GM18861 (cell line): ENCODE results near the gene NOS3.

Source experiments
- ATAC-seq: cut with Tn5 transposase; IDR thresholded peaks from one replicate; pipeline ENCODE4 v1.9.1; 2021; ENCODE audit not compliant: unreplicated experiment

The NOS3 gene

GRCh38 chr7:150990416-150991186 lies at the start of gene NOS3:
NOS3 (plus strand) TSS chr7:150991017; CDS start chr7:150993804, 2,787 bp downstream.
- no peak for ATAC-seq

- no peak for ATAC-seq
These were observed 49.3 kb upstream of the NOS3 start for GRCh38 chr7:150941351-150942000.

- no peak for ATAC-seq
These were observed 48.7 kb upstream of the NOS3 start for GRCh38 chr7:150942001-150942590.

GRCh38 chr7:150942591-150943452 lies 48.0 kb upstream of the NOS3 start:
- ATAC-seq = no peak

GRCh38 chr7:150943453-150943814 lies 47.4 kb upstream of the NOS3 start:
- no peak for ATAC-seq

GRCh38 chr7:150944066-150945042 lies 46.5 kb upstream of the NOS3 start:
- ATAC-seq = no peak

GRCh38 chr7:150945171-150945852 lies 45.5 kb upstream of the NOS3 start:
- no peak for ATAC-seq

GRCh38 chr7:150945853-150946420 lies 44.9 kb upstream of the NOS3 start:
- no peak for ATAC-seq

- ATAC-seq = no peak
These were observed 44.2 kb upstream of the NOS3 start for GRCh38 chr7:150946421-150947240.

GRCh38 chr7:150947241-150947745 lies 43.5 kb upstream of the NOS3 start:
- no peak for ATAC-seq

GRCh38 chr7:150947761-150948651 lies 42.8 kb upstream of the NOS3 start:
- ATAC-seq = no peak

- no peak for ATAC-seq
These were observed 42.0 kb upstream of the NOS3 start for GRCh38 chr7:150948791-150949251.

- no peak for ATAC-seq
These were observed 41.3 kb upstream of the NOS3 start for GRCh38 chr7:150949564-150949963.

GRCh38 chr7:150949971-150950491 lies 40.8 kb upstream of the NOS3 start:
- ATAC-seq = no peak

GRCh38 chr7:150950496-150951180 lies 40.2 kb upstream of the NOS3 start:
- no peak for ATAC-seq

GRCh38 chr7:150951181-150951520 lies 39.7 kb upstream of the NOS3 start:
- no peak for ATAC-seq
